ENCODE results near the gene GUCY1A2.
"Not testable (repeated sequence)": the region's sequence is repeated elsewhere in the genome, so short reads cannot be mapped to it uniquely, and the experiment has no call there.

The GUCY1A2 gene

GRCh38 chr11:106883693-106884092, 134.6 kb downstream of the GUCY1A2 start:
- H3K9me3 ChIP-seq (ENCODE audit: insufficient read depth, low read depth, low read length); H2BK5ac ChIP-seq (ENCODE audit: low read depth, low read length, poor library complexity); H3K27me3 ChIP-seq (ENCODE audit: insufficient read depth, low read length); H4K8ac ChIP-seq (ENCODE audit: low read depth, low read length); H4K91ac ChIP-seq (ENCODE audit: low read depth, low read length); H3K36me3 ChIP-seq (ENCODE audit: control insufficient read depth in 1 of 2, insufficient read depth in 2 of 2, low read length in 2 of 2); H3K4me3 ChIP-seq (ENCODE audit: low read depth, low read length); H3K4me2 ChIP-seq (ENCODE audit: low read length); DNase-seq; H2BK12ac ChIP-seq (ENCODE audit: low read length); H3K14ac ChIP-seq (ENCODE audit: low read length); H2AFZ ChIP-seq (ENCODE audit: insufficient read depth, low read length, poor library complexity); H3K9ac ChIP-seq (ENCODE audit: low read length); H3K79me2 ChIP-seq (ENCODE audit: control insufficient read depth, insufficient read depth, low read length, poor library complexity); H3K4me1 ChIP-seq (ENCODE audit: control insufficient read depth in 1 of 2, insufficient read depth in 2 of 2, low read length in 2 of 2); H3K18ac ChIP-seq (ENCODE audit: low read length); H3K79me1 ChIP-seq (ENCODE audit: low read length); H3K23ac ChIP-seq (ENCODE audit: low read length); H2BK120ac ChIP-seq (ENCODE audit: insufficient read depth, low read length, poor library complexity); H4K12ac ChIP-seq (ENCODE audit: low read depth, low read length); H3K4ac ChIP-seq (ENCODE audit: low read depth, low read length); H3K27ac ChIP-seq (ENCODE audit: low read depth, low read length); H2AK5ac ChIP-seq (ENCODE audit: low read length): not testable (repeated sequence)
- WGBS (ENCODE audit: extremely low coverage, insufficient coverage, insufficient read length): no CpG with 5 or more reads among the region's 5 CpGs

GRCh38 chr11:106879832-106880546, 138.3 kb downstream of the GUCY1A2 start:
- H3K4me1 ChIP-seq (ENCODE audit: control insufficient read depth in 1 of 2, insufficient read depth in 2 of 2, low read length in 2 of 2): no peaks in the 10 kb centered on the region
- no peak overlapping the region for H2BK5ac ChIP-seq (ENCODE audit: low read depth, low read length, poor library complexity)
- no CpG with 5 or more reads among the region's 7 CpGs for WGBS (ENCODE audit: extremely low coverage, insufficient coverage, insufficient read length)
- H3K27me3 ChIP-seq (ENCODE audit: insufficient read depth, low read length): no peaks in the 10 kb centered on the region
- H3K4ac ChIP-seq (ENCODE audit: low read depth, low read length): no peak overlapping the region
- H2BK120ac ChIP-seq (ENCODE audit: insufficient read depth, low read length, poor library complexity): no peak overlapping the region
- H3K79me2 ChIP-seq (ENCODE audit: control insufficient read depth, insufficient read depth, low read length, poor library complexity): no peaks in the 10 kb centered on the region
- no peak overlapping the region for H3K18ac ChIP-seq (ENCODE audit: low read length)
- H4K8ac ChIP-seq (ENCODE audit: low read depth, low read length): no peak overlapping the region
- no peak overlapping the region for H2BK12ac ChIP-seq (ENCODE audit: low read length)
- no peak overlapping the region for H3K9ac ChIP-seq (ENCODE audit: low read length)
- no peaks in the 10 kb centered on the region for H3K9me3 ChIP-seq (ENCODE audit: insufficient read depth, low read depth, low read length)
- no peaks in the 10 kb centered on the region for H3K79me1 ChIP-seq (ENCODE audit: low read length)
- H4K91ac ChIP-seq (ENCODE audit: low read depth, low read length): no peak overlapping the region
- H3K36me3 ChIP-seq (ENCODE audit: control insufficient read depth in 1 of 2, insufficient read depth in 2 of 2, low read length in 2 of 2): no peaks in the 10 kb centered on the region
- H2AK5ac ChIP-seq (ENCODE audit: low read length): no peak overlapping the region
- H3K4me2 ChIP-seq (ENCODE audit: low read length): no peak overlapping the region
- H3K4me3 ChIP-seq (ENCODE audit: low read depth, low read length): no peak overlapping the region
- H3K14ac ChIP-seq (ENCODE audit: low read length): no peak overlapping the region
- H3K27ac ChIP-seq (ENCODE audit: low read depth, low read length): no peak overlapping the region
- no peak for DNase-seq
- H4K12ac ChIP-seq (ENCODE audit: low read depth, low read length): no peak overlapping the region
- H2AFZ ChIP-seq (ENCODE audit: insufficient read depth, low read length, poor library complexity): no peak overlapping the region
- H3K23ac ChIP-seq (ENCODE audit: low read length): no peak overlapping the region

- no peaks in the 10 kb centered on the region for H3K9me3 ChIP-seq (ENCODE audit: insufficient read depth, low read depth, low read length)
Observed at GRCh38 chr11:106879029-106879428, 139.2 kb downstream of the GUCY1A2 start.

GRCh38 chr11:106875013-106875412, 143.3 kb downstream of the GUCY1A2 start:
- no peak overlapping the region for H2AK5ac ChIP-seq (ENCODE audit: low read length)
- no peak overlapping the region for H2AFZ ChIP-seq (ENCODE audit: insufficient read depth, low read length, poor library complexity)
- no peaks in the 10 kb centered on the region for H3K4me1 ChIP-seq (ENCODE audit: control insufficient read depth in 1 of 2, insufficient read depth in 2 of 2, low read length in 2 of 2)
- no peak overlapping the region for H3K9ac ChIP-seq (ENCODE audit: low read length)
- no peak overlapping the region for H4K8ac ChIP-seq (ENCODE audit: low read depth, low read length)
- H2BK5ac ChIP-seq (ENCODE audit: low read depth, low read length, poor library complexity): no peak overlapping the region
- no peak overlapping the region for H3K4me3 ChIP-seq (ENCODE audit: low read depth, low read length)
- no peak overlapping the region for H3K23ac ChIP-seq (ENCODE audit: low read length)
- H3K36me3 ChIP-seq (ENCODE audit: control insufficient read depth in 1 of 2, insufficient read depth in 2 of 2, low read length in 2 of 2): no peaks in the 10 kb centered on the region
- no peak overlapping the region for H3K18ac ChIP-seq (ENCODE audit: low read length)
- no peaks in the 10 kb centered on the region for H3K9me3 ChIP-seq (ENCODE audit: insufficient read depth, low read depth, low read length)
- no peak overlapping the region for H3K14ac ChIP-seq (ENCODE audit: low read length)
- H2BK12ac ChIP-seq (ENCODE audit: low read length): no peak overlapping the region
- no peaks in the 10 kb centered on the region for H3K79me2 ChIP-seq (ENCODE audit: control insufficient read depth, insufficient read depth, low read length, poor library complexity)
- H3K27ac ChIP-seq (ENCODE audit: low read depth, low read length): no peak overlapping the region
- H3K4ac ChIP-seq (ENCODE audit: low read depth, low read length): no peak overlapping the region
- no peak overlapping the region for H2BK120ac ChIP-seq (ENCODE audit: insufficient read depth, low read length, poor library complexity)
- H4K12ac ChIP-seq (ENCODE audit: low read depth, low read length): no peak overlapping the region
- no peak overlapping the region for H3K4me2 ChIP-seq (ENCODE audit: low read length)
- no peaks in the 10 kb centered on the region for H3K79me1 ChIP-seq (ENCODE audit: low read length)
- DNase-seq: no peak
- H3K27me3 ChIP-seq (ENCODE audit: insufficient read depth, low read length): no peaks in the 10 kb centered on the region
- no peak overlapping the region for H4K91ac ChIP-seq (ENCODE audit: low read depth, low read length)

More at GRCh38 chr11:106879029-106879428, 139.2 kb downstream of the GUCY1A2 start:
- Histone ChIP-seq H3K23ac (ENCODE audit: low read length) (no peak overlapping the region), H3K27ac (ENCODE audit: low read depth, low read length) (no peak overlapping the region), H2BK120ac (ENCODE audit: insufficient read depth, low read length, poor library complexity) (no peak overlapping the region), H4K12ac (ENCODE audit: low read depth, low read length) (no peak overlapping the region), H3K4me1 (ENCODE audit: control insufficient read depth in 1 of 2, insufficient read depth in 2 of 2, low read length in 2 of 2) (no peaks in the 10 kb centered on the region), H2BK12ac (ENCODE audit: low read length) (no peak overlapping the region), H4K8ac (ENCODE audit: low read depth, low read length) (no peak overlapping the region), H2AFZ (ENCODE audit: insufficient read depth, low read length, poor library complexity) (no peak overlapping the region), H3K14ac (ENCODE audit: low read length) (no peak overlapping the region), H4K91ac (ENCODE audit: low read depth, low read length) (no peak overlapping the region), H2BK5ac (ENCODE audit: low read depth, low read length, poor library complexity) (no peak overlapping the region), H3K9ac (ENCODE audit: low read length) (no peak overlapping the region), H3K4me3 (ENCODE audit: low read depth, low read length) (no peak overlapping the region), H3K36me3 (ENCODE audit: control insufficient read depth in 1 of 2, insufficient read depth in 2 of 2, low read length in 2 of 2) (no peaks in the 10 kb centered on the region), H2AK5ac (ENCODE audit: low read length) (no peak overlapping the region), H3K18ac (ENCODE audit: low read length) (no peak overlapping the region), H3K79me1 (ENCODE audit: low read length) (no peaks in the 10 kb centered on the region), H3K4me2 (ENCODE audit: low read length) (no peak overlapping the region), H3K4ac (ENCODE audit: low read depth, low read length) (no peak overlapping the region), H3K79me2 (ENCODE audit: control insufficient read depth, insufficient read depth, low read length, poor library complexity) (no peaks in the 10 kb centered on the region), H3K27me3 (ENCODE audit: insufficient read depth, low read length) (no peaks in the 10 kb centered on the region)
- WGBS (ENCODE audit: extremely low coverage, insufficient coverage, insufficient read length): no CpG with 5 or more reads among the region's 3 CpGs
- DNase-seq: no peak
